Measurements from ENCODE around the gene RAI1. TPM values are rescaled to one million over a fixed set of nuclear protein-coding genes. Genes with fewer than 3 reads are reported as not detected.

The RAI1 gene
- polyA plus RNA-seq, 4 donors: 19.4 to 41.6 (median 24.3) TPM

- no peak for DNase-seq (ENCODE audit: low read depth in 4 of 4, low spot score in 3 of 4)
Measured at GRCh38 chr17:17779015-17779611, 97.9 kb downstream of the RAI1 start.

GRCh38 chr17:17780922-17781590 lies 99.8 kb downstream of the RAI1 start:
- no peak for DNase-seq (ENCODE audit: low read depth in 4 of 4, low spot score in 3 of 4)

- no peak for DNase-seq (ENCODE audit: low read depth in 4 of 4, low spot score in 3 of 4)
Measured at GRCh38 chr17:17781591-17782496, 100.6 kb downstream of the RAI1 start.

GRCh38 chr17:17782523-17783115 lies 101.4 kb downstream of the RAI1 start:
- no peak for DNase-seq (ENCODE audit: low read depth in 4 of 4, low spot score in 3 of 4)

- no peak for DNase-seq (ENCODE audit: low read depth in 4 of 4, low spot score in 3 of 4)
Measured at GRCh38 chr17:17783116-17783824, 102.0 kb downstream of the RAI1 start.

DNA sequence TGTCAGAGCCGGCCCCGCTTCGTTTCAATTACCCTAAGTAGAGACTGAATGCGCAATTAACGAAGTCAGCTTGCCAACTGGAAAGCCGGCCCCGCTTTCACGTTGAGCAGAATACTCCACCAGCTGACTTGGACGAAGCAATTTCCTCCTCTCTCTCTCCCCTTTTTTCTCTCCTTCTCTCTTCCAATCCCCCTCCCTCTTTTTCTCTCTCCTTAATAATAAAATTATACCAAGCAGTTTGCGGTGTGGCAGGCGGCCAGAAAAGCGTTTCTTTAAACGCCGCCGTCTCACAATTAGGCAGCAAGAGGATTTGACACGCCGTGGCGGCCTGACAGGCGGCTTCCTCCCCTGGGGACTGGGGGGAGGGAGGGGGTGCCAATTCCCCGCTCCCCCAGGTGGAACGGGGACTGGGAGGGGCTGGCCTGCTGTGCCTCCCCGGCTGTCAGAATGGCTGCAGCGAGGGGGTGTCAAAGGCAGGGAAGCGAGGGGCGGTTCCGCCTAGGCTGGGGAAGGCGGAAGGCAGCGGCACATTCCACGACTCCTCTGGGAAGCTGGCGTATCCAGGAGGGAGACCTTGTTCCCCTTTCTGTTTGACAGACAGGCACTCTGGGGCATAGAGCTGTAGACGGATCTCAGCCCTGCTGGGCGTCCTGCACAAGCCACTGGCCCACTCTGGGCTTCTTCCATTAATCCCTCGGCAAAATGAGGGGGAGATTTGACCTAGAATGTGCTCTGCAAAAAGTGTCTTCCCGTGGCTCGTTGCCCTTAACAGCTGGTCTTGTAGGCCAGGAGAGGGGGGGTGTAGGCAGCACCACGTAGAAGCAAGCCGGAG lies 102.8 kb downstream of the RAI1 start:
- DNase-seq (ENCODE audit: low read depth in 4 of 4, low spot score in 3 of 4): no peak

- no peak for DNase-seq (ENCODE audit: low read depth in 4 of 4, low spot score in 3 of 4)
Measured at GRCh38 chr17:17784657-17785267, 103.5 kb downstream of the RAI1 start.

GRCh38 chr17:17785407-17785806 lies 104.1 kb downstream of the RAI1 start:
- no peak for DNase-seq (ENCODE audit: low read depth in 4 of 4, low spot score in 3 of 4)

GRCh38 chr17:17786998-17787397 lies 105.7 kb downstream of the RAI1 start:
- no peak for DNase-seq (ENCODE audit: low read depth in 4 of 4, low spot score in 3 of 4)

DNA sequence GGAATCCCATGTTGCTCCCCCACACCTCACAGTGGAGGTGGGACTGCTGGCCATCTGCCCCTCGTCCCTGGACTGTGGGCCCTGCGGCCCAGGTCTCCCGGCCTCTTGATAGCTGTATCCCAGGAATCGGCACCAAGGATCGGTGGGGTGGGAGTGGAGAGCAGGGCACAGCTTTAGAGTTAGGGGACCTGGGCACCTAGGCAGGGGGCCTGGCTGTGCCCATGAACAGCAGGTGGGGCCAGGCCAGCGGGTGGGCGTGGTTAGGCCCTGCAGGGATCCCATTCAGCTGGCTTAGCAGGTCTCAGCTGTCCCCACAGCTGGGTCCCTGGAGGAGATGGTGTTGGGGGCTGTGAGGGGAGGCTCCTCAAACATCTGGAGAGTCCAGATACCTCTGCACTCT lies 106.3 kb downstream of the RAI1 start:
- DNase-seq (ENCODE audit: low read depth in 4 of 4, low spot score in 3 of 4): no peak

GRCh38 chr17:17788967-17789366 lies 107.7 kb downstream of the RAI1 start:
- DNase-seq (ENCODE audit: low read depth in 4 of 4, low spot score in 3 of 4): no peak

DNA sequence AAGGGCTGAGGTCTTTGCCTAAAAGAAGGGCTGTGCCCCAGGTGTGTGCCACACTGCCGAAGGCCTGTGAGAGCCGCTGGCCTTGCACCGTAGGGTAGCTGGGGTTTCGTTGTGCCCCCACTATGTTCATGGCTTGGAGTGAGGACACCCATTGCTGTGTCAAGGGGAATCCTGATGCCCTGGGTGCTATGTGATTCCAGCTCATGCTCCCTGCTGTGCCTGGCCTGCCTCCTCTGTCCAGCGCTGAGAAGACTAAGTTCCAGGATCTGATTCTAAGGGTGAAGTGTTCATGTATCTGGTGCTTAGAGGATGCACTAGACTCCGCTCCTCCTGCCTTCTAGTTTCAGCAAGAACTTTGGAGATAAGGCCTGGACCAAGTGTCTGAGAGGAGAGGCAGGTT lies 108.2 kb downstream of the RAI1 start:
- DNase-seq (ENCODE audit: low read depth in 4 of 4, low spot score in 3 of 4): no peak

DNA sequence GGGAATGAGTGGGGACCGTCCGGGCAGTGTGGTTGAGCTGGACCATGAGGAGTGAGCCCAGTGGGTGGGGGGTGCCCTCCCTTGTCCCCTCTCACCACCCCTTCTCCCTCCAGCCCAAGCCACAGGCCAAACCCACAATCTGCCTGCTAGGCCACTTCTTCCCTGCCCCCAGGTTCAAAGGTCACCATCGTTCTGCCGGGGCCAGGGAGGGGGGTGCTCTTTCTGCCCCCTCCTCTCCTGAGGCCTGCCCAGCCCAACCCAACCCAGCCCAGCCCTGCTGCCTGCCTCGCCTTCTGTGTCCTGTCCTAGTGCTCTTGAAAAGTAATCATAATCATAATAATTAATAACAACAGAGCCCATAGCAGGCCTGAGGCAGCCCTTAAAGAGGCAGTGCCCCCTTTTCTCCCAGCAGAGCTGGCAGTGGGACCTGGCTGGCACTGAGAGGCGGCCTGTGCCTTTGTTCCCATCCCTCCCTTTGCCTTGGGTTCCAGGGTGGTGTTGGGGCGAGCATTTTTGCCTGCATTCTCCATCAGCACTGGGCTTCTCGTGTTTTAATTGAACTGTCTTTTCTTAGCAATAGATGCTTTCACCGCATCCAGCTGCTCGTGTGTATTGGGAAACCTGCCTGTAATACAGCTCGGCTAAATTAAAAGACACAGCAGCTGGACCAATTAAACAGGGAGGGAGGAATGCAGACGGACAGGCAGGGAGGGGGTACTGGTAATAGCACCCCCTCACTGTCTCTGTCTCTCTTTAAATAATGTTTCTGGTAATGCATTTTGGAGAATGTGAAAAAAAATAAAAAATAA lies 108.8 kb downstream of the RAI1 start:
- no peak for DNase-seq (ENCODE audit: low read depth in 4 of 4, low spot score in 3 of 4)

GRCh38 chr17:17790637-17791464 lies 109.6 kb downstream of the RAI1 start:
- no peak for DNase-seq (ENCODE audit: low read depth in 4 of 4, low spot score in 3 of 4)

- DNase-seq (ENCODE audit: low read depth in 4 of 4, low spot score in 3 of 4): no peak
Measured at GRCh38 chr17:17792037-17792550, 110.8 kb downstream of the RAI1 start.

DNA sequence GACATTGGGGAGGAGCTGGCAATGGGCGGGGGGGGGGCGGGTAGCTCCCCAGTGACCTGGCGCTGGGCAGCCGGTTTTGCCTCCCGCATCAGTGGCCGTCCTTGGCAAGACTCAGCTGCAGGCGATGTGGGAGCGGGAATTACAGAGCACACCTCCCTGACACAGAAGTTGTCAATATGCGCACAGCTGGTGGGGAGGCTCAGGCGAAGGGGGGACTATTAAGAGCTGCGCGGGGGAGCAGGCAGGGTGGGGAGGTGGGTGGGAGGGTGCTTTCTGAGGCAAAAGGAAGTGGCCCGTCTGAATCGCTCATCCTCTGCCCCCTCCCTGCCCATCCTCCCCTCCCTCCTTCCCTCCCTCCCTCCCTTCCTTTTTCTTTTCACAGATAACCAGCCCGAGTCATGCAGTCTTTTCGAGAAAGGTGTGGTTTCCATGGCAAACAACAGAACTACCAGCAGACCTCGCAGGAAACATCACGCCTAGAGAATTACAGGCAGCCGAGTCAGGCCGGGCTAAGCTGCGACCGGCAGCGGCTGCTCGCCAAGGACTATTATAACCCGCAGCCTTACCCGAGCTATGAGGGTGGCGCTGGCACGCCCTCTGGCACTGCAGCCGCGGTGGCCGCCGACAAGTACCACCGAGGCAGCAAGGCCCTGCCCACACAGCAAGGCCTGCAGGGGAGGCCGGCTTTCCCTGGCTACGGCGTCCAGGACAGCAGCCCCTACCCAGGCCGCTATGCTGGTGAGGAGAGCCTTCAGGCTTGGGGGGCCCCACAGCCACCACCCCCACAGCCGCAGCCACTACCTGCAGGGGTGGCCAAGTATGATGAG lies 111.5 kb downstream of the RAI1 start:
- no peak for DNase-seq (ENCODE audit: low read depth in 4 of 4, low spot score in 3 of 4)
